HEK293 (cell line): Measurements from ENCODE around the gene TNNC1.

Experiments used
- CTCF ChIP-seq: fragments of 450-650 bp; formaldehyde crosslinking; IDR thresholded peaks from 2 replicates; pipeline ENCODE4 v1.5.1; 2016; ENCODE audit warnings: missing biosample characterization, missing genetic modification characterization
- MEIS1 ChIP-seq: sonication (generic); formaldehyde crosslinking; IDR thresholded peaks from 2 replicates; pipeline ENCODE4 v1.8.1; 2022; ENCODE audit warnings: missing genetic modification reagents, mild to moderate bottlenecking, borderline replicate concordance
- PATZ1 ChIP-seq: fragments of 450-650 bp; formaldehyde crosslinking; IDR thresholded peaks from 2 replicates; pipeline ENCODE4 v1.5.1; 2016; ENCODE audit warnings: missing biosample characterization, missing genetic modification characterization
- YY2 ChIP-seq: fragments of 450-650 bp; formaldehyde crosslinking; IDR thresholded peaks from 2 replicates; pipeline ENCODE4 v1.5.1; 2016; ENCODE audit warnings: missing biosample characterization, missing genetic modification characterization
- ZNF132 ChIP-seq: fragments of 450-650 bp; formaldehyde crosslinking; IDR thresholded peaks from 2 replicates; pipeline ENCODE4 v1.5.1; 2017; ENCODE audit warnings: missing biosample characterization, missing genetic modification characterization, borderline replicate concordance
- ZNF529 ChIP-seq: fragments of 450-650 bp; formaldehyde crosslinking; IDR thresholded peaks from 2 replicates; pipeline ENCODE4 v1.5.1; 2017; ENCODE audit warnings: missing genetic modification characterization, missing biosample characterization; ENCODE audit not compliant: insufficient replicate concordance
- ZNF544 ChIP-seq: fragments of 450-650 bp; formaldehyde crosslinking; IDR thresholded peaks from 2 replicates; pipeline ENCODE4 v1.5.0; 2017; ENCODE audit warnings: missing biosample characterization, missing genetic modification characterization
- ZNF558 ChIP-seq: fragments of 450-650 bp; formaldehyde crosslinking; IDR thresholded peaks from 2 replicates; pipeline ENCODE4 v1.5.1; 2016; ENCODE audit warnings: missing biosample characterization, missing genetic modification characterization
- ZXDB ChIP-seq: fragments of 450-650 bp; formaldehyde crosslinking; IDR thresholded peaks from 2 replicates; pipeline ENCODE4 v1.5.1; 2016; ENCODE audit warnings: missing biosample characterization, missing genetic modification characterization
- TF ChIP-seq, protein P1 (sequence below): fragments of 450-650 bp; formaldehyde crosslinking; IDR thresholded peaks from 2 replicates; pipeline ENCODE4 v1.5.1; 2016; ENCODE audit warnings: missing biosample characterization, missing genetic modification characterization
- TF ChIP-seq, protein P2 (sequence below): fragments of 450-650 bp; formaldehyde crosslinking; IDR thresholded peaks from 2 replicates; pipeline ENCODE4 v1.5.1; 2016; ENCODE audit warnings: missing biosample characterization, missing genetic modification characterization, low read depth
- TF ChIP-seq, protein P3 (sequence below): fragments of 450-650 bp; formaldehyde crosslinking; IDR thresholded peaks from 2 replicates; pipeline ENCODE4 v1.5.1; 2016; ENCODE audit warnings: missing biosample characterization, missing genetic modification characterization

GRCh38 chr3:52437326-52438103, 16.3 kb downstream of the TNNC1 start:
- TF ChIP-seq, protein P1, sequence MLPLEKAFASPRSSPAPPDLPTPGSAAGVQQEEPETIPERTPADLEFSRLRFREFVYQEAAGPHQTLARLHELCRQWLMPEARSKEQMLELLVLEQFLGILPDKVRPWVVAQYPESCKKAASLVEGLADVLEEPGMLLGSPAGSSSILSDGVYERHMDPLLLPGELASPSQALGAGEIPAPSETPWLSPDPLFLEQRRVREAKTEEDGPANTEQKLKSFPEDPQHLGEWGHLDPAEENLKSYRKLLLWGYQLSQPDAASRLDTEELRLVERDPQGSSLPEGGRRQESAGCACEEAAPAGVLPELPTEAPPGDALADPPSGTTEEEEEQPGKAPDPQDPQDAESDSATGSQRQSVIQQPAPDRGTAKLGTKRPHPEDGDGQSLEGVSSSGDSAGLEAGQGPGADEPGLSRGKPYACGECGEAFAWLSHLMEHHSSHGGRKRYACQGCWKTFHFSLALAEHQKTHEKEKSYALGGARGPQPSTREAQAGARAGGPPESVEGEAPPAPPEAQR (tag by site-specific recombination): no peak
- TF ChIP-seq CTCF (tag by site-specific recombination): no peak
- TF ChIP-seq ZXDB: no peak
- no peak for TF ChIP-seq ZNF558 (tag by site-specific recombination)
- TF ChIP-seq, protein P2, sequence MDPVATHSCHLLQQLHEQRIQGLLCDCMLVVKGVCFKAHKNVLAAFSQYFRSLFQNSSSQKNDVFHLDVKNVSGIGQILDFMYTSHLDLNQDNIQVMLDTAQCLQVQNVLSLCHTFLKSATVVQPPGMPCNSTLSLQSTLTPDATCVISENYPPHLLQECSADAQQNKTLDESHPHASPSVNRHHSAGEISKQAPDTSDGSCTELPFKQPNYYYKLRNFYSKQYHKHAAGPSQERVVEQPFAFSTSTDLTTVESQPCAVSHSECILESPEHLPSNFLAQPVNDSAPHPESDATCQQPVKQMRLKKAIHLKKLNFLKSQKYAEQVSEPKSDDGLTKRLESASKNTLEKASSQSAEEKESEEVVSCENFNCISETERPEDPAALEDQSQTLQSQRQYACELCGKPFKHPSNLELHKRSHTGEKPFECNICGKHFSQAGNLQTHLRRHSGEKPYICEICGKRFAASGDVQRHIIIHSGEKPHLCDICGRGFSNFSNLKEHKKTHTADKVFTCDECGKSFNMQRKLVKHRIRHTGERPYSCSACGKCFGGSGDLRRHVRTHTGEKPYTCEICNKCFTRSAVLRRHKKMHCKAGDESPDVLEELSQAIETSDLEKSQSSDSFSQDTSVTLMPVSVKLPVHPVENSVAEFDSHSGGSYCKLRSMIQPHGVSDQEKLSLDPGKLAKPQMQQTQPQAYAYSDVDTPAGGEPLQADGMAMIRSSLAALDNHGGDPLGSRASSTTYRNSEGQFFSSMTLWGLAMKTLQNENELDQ (tag by site-specific recombination): no peak
- no peak for TF ChIP-seq ZNF544
- no peak for TF ChIP-seq YY2 (tag by site-specific recombination)
- no peak for TF ChIP-seq ZNF529 (tag by site-specific recombination)
- TF ChIP-seq, protein P3, sequence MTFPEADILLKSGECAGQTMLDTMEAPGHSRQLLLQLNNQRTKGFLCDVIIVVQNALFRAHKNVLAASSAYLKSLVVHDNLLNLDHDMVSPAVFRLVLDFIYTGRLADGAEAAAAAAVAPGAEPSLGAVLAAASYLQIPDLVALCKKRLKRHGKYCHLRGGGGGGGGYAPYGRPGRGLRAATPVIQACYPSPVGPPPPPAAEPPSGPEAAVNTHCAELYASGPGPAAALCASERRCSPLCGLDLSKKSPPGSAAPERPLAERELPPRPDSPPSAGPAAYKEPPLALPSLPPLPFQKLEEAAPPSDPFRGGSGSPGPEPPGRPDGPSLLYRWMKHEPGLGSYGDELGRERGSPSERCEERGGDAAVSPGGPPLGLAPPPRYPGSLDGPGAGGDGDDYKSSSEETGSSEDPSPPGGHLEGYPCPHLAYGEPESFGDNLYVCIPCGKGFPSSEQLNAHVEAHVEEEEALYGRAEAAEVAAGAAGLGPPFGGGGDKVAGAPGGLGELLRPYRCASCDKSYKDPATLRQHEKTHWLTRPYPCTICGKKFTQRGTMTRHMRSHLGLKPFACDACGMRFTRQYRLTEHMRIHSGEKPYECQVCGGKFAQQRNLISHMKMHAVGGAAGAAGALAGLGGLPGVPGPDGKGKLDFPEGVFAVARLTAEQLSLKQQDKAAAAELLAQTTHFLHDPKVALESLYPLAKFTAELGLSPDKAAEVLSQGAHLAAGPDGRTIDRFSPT (tag by site-specific recombination): no peak
- no peak for TF ChIP-seq PATZ1
- TF ChIP-seq ZNF132 (tag by site-specific recombination): no peak
- TF ChIP-seq MEIS1 (CRISPR knock-in tag): no peak
